ENCODE data around the gene YY1.

GRCh38 chr14:100332071-100332639, 93.2 kb downstream of the YY1 start:
- no peak for TF ChIP-seq CTCF (IDR thresholded peaks at IDR 0.05)
- TF ChIP-seq ZFX (IDR thresholded peaks at IDR 0.05; ENCODE audit: borderline replicate concordance), result no peak
